ENCODE results near the gene ACSS3.

DNA sequence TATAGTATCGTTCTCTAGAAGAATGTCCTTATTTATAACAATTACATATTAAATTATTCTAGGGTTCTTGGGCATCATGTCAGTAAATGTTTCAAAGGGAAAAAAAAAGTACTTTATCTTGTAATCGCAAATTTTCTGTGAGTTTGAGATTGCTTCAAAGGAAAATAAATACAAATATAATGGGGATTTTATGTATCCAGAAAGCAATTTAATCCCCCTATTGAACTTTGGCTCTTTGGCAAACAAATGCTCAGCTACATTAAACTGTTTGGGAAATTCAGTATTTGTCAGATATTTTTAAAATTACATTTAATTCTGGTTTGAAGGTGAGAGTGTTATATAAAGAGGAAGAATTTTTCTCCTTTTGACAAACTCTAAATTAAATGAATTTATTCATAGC, 8.0 kb downstream of the ACSS3 start:
- TF ChIP-seq, protein P1, sequence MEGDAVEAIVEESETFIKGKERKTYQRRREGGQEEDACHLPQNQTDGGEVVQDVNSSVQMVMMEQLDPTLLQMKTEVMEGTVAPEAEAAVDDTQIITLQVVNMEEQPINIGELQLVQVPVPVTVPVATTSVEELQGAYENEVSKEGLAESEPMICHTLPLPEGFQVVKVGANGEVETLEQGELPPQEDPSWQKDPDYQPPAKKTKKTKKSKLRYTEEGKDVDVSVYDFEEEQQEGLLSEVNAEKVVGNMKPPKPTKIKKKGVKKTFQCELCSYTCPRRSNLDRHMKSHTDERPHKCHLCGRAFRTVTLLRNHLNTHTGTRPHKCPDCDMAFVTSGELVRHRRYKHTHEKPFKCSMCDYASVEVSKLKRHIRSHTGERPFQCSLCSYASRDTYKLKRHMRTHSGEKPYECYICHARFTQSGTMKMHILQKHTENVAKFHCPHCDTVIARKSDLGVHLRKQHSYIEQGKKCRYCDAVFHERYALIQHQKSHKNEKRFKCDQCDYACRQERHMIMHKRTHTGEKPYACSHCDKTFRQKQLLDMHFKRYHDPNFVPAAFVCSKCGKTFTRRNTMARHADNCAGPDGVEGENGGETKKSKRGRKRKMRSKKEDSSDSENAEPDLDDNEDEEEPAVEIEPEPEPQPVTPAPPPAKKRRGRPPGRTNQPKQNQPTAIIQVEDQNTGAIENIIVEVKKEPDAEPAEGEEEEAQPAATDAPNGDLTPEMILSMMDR (IDR thresholded peaks at IDR 0.05), result no peak
- TF ChIP-seq POLR2A (IDR thresholded peaks at IDR 0.05), result no peak
- no peak for TF ChIP-seq EP300 (IDR thresholded peaks at IDR 0.05)
